ENCODE data around the gene TMEFF2. TPM values are rescaled to one million over a fixed set of nuclear protein-coding genes. Genes with fewer than 3 reads are reported as not detected.

Gene TMEFF2
- total RNA-seq, 1 donor from 2014 or later = 10.4 TPM

DNA sequence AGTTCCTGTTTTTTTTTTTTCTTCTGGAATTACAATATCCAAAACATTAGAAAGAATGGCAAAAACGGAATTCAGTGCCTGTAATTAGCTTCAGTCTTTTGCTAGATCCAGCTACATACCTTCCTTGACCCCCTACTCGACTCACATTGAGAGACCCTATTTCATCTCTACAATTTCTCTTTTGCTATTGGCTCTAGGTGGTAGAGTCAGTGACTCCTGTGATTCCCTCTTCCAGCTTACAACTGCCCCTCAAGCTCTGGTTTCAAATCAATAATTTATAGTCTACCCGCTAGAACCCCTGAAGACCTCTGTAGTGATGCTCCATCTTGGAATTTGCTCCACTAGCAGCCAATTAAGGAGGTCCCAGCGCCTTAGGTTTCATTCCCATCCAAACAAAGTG lies 125.8 kb downstream of the TMEFF2 start:
- DNase-seq (ENCODE audit: low spot score) = no peak

DNA sequence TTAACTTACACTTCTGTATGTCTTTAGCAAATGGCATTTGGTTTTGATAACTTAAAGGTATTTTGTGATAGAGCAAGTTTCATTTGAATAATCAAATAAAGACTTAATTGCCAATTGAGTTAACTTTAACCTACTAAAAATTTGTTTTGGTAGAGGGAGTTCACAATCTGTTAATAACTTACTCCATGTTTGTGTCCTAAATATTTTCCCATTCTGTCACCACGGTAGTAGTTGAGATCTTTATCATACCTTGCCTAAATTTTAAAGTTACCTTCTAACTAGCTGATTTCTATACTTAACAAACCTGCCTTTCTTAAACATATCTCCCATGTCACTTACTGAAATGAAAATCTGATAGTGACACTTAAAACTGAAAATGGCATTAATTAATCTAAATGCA lies 127.1 kb downstream of the TMEFF2 start:
- no peak for DNase-seq (ENCODE audit: low spot score)

GRCh38 chr2:192064459-192064858 lies 130.3 kb downstream of the TMEFF2 start:
- no peak for DNase-seq (ENCODE audit: low spot score)

DNA sequence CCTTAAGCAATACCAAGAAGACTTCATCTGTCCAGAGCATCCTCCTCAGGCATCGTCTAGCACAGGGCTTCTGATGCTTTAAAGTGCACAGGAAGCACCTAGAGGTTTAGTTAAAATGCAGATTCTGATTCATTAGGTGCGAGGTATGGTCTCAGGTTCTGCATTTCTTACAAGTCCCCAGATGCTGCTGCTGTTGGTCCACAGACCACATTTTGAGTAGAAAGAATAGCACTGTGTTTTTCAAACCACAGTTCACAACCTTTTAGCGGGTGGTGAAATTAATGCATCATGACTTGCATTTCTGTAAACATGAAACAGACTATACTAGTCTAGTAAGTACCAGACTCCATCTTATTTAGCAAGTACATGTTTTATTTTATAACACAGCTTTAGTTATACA lies 134.6 kb downstream of the TMEFF2 start:
- DNase-seq (ENCODE audit: low spot score) = no peak

GRCh38 chr2:192059266-192059665 lies 135.5 kb downstream of the TMEFF2 start:
- DNase-seq (ENCODE audit: low spot score) = no peak

DNA sequence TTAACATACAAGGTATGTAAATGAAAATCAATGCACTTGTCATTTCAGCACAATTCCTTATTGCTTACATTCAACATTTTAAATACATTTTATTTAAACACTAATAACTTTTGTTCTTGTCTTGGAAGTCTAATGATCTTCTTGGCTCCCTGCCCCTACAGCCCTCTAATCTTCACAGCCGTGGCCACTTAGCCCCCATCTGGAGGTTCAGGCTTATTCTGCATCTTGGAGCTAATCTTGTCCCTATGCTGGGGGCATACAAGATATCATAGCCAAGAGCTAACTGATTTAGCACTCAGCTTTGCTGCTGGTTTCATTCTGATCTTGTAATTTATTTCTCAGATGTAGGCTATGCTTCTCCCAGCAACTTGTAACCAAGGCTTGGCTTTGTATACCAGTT lies 140.8 kb downstream of the TMEFF2 start:
- no peak for DNase-seq (ENCODE audit: low spot score)

- DNase-seq (ENCODE audit: low spot score) = peak; percentile 2
These were observed 143.2 kb downstream of the TMEFF2 start for GRCh38 chr2:192051533-192051932.

- no peak for DNase-seq (ENCODE audit: low spot score)
These were observed 145.4 kb downstream of the TMEFF2 start for GRCh38 chr2:192049362-192049761.

GRCh38 chr2:192047315-192048107 lies 147.2 kb downstream of the TMEFF2 start:
- no peak for DNase-seq (ENCODE audit: low spot score)

DNA sequence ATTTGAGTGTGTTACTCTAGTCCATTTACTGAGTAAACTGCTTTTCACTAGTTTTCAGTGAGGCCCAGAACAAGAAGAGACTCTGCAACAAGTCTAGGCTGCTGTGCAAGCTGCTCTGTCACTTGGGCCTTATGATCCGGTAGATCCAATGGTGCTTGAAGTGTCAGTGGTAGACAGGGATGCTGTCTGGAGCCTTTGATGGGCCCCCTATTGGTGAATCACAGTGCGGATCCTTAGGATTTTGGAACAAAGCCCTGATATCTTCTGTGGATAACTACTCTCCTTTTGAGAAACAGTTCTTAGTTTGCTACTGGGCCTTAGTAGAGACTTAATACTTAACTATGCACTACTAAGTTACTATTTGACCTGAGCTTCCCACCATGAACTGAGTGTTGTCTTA lies 150.2 kb downstream of the TMEFF2 start:
- DNase-seq (ENCODE audit: low spot score) = no peak

DNA sequence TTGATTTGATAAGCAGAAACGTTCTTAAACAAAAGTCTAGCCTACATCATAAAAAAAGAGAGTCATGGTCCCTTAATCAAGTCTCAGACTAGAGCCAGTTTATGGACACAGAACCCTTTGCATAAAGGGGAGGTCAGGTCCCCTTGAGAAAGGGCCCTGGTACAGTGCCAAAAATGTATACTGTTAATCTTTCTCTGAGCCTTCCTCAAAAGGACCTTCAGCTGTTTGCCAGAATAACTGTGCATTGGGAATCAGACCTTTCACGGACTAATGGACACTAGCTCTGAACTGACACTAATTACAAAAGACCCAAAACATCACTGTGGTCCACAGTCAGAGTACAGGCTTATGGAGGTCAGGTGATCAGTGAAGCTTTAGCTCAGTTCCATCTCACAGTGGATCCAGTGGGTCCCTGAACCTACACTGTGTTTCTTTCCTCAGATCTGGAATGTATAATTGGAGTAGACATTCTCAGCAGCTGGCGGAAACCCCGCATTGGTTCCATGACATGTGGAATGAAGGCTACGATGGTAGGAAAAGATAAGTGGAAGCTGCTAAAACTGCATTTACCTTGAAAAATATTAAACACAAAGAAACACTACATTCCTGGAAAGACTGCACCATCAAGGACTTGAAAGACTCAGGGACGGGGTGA lies 151.4 kb downstream of the TMEFF2 start:
- DNase-seq (ENCODE audit: low spot score) = no peak

DNA sequence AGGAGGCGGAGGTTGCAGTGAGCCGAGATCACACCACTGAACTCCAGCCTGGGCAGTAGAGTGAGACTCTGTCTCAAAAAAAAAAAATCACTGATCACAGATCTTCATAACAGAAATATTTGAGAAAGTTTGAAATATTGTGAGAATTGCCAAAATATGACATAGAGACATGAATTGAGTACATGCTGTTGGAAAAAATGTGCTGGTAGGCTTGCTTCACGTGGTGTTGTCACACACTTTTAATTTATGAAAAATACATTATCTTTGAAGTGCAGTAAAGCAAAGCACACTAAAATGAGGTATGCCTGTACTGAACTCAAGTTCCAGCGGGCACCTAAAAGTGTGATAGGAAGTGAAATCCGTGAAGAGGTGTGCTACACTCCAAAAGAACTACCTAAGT lies 152.6 kb downstream of the TMEFF2 start:
- DNase-seq (ENCODE audit: low spot score) = no peak

DNA sequence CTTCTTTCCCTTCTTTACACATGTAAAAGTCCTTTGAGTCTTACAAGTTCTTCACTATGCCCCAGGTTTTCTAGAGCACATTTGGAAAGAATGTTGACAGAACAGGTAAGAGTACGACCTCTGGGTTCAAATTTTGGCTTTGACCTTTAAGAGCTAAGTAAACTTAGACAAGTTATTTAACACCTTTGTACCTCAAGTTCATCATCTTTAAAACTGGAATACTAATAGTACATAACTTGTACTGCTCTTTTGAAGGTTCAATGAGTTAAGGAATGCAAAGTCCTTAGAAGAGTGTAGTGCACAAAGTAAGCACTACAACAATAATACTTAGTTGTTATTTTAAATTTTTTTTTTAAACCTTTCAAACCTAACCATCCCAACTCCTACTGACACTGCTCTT lies 156.6 kb downstream of the TMEFF2 start:
- no peak for DNase-seq (ENCODE audit: low spot score)

DNA sequence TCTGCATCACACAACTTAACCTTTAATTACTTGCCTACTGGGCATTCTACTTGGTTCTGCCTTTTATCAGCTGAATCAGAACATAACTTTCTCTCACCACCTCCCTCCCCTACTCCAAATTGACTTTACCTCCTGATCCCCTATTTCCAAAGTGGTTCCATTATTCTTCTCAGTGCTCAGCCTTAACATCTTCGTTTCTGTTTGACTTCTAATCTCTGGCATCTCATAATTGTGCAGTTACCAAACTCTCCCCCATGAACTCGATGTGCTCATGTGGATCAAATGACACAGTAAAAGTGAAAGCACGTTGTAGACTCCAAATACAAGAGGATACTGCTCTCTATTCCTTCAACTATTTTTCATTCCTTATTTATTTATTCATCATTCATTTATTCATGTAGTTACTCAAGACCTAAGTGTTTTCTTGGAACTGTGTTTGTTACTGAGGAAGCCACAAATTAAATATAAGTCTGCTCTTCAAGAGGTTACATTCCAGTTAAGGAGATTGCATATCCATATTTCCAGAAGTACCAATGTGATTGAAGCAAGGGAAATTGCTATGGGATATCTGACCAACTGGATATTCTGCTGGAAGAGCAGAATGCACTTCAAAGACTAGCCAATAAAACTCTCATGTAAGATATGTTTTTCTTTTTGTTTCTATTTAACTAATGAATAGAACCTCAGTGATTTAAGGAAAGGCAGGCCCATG lies 158.8 kb downstream of the TMEFF2 start:
- DNase-seq (ENCODE audit: low spot score) = no peak

DNA sequence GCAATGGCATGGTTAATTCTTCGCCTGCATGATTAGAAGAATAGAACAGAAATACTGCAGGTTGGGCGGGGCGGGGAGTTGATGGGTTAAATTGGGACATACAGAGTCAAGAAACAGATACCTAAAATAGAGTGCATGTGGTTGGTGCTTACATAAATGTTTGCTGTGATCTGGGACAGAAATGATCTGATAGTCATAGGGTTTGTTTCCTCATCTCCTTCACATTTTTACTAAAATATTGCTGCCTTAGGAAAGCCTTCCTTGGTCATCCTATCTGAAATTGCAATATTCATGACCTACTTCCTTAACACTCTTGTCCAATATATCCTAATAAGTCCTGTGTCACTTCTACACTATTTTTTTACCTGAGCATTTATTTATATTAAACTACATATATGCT lies 163.9 kb downstream of the TMEFF2 start:
- no peak for DNase-seq (ENCODE audit: low spot score)

DNA sequence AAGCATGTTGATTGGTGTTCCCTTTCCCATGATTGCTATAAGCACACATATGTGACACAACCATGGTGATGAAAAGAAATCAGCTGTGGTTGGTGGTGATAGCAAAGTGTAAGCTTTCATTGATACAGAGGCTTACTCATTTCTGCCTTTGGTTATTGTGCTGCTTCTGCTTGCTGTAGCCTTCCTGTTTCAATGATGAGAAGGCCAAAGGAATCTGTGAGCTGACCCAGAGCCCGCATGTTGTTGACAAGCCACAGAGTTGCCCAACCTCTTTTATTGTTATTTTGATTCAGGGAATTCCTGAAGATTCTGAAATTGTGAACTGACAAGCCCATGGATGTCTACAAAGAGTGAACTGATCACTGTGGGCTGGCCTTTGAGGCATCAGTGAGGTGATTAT lies 164.4 kb downstream of the TMEFF2 start:
- no peak for DNase-seq (ENCODE audit: low spot score)

GRCh38 chr2:192029089-192029488 lies 165.6 kb downstream of the TMEFF2 start:
- no peak for DNase-seq (ENCODE audit: low spot score)

DNA sequence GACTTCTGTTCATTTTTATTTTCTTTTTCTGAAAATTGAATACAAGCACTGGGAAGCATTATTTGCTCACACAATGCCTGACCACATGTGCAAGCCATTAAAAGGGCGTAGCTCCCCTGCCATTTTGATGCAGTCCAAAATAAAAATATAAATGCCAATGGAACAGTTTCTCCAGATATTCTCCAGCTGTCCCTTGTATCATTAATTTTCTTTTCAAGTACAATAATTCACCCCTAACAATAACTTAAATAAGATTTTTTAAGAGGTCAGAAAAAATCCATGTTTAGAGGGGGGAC lies 168.0 kb downstream of the TMEFF2 start:
- no peak for DNase-seq (ENCODE audit: low spot score)

- no peak for DNase-seq (ENCODE audit: low spot score)
These were observed 168.5 kb downstream of the TMEFF2 start for GRCh38 chr2:192026059-192026824.

DNA sequence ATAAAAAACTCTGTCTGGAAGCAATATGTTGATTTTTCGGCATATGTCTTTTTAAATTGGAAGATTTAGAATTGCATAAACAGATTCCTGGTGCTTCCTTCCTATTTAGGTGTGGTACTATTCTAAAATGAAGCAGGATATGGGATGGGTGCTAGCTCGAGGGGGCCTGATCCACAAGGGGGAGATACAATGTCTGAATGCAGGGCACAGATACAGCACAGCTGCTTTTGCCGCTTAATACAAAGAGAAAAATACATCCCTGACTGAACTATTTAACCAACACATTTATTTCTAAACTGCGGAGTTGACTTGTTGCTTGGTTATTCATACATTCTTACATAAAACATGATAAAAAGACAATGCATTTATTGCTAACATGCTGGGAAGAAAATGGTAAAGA lies 169.1 kb downstream of the TMEFF2 start:
- no peak for DNase-seq (ENCODE audit: low spot score)

DNA sequence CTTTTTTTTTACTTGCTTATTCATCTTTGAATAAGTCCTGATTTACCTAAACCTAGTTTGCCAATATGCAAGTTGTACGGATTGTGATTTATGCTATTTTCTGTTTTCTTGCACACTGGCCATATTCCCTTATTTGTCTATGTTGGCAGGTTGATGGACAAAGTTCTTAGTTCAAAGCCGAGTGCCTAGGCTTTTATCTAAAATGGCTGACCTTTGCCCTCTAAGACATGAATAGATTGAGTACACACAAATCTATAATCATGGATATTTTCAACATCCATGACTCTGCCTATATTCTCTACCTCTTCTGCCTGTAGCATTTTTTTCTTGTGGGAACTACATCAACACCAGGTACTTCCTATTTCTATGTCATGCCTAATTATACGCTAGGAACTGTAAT lies 171.7 kb downstream of the TMEFF2 start:
- DNase-seq (ENCODE audit: low spot score) = no peak

- no peak for DNase-seq (ENCODE audit: low spot score)
These were observed 176.9 kb downstream of the TMEFF2 start for GRCh38 chr2:192017844-192018243.
